Stimulated activated CD4-positive, alpha-beta T cell treated with anti-CD3 and anti-CD28 coated beads, Interleukin-4, amount 100 ng/mL, for 24 hours (primary cell): Measurements from ENCODE around the gene RSPH6A.

Experiments used
- DNase-seq: peaks from one replicate; pipeline ENCODE4 v3.0.0-alpha.2; 2020

Gene RSPH6A

GRCh38 chr19:45824531-45825262, 9.6 kb upstream of the RSPH6A start:
- DNase-seq = no peak

- DNase-seq = no peak
Observed at GRCh38 chr19:45824041-45824471, 8.9 kb upstream of the RSPH6A start.

GRCh38 chr19:45823182-45823581, 8.1 kb upstream of the RSPH6A start:
- no peak for DNase-seq

- DNase-seq = no peak
Observed at GRCh38 chr19:45822716-45823115, 7.6 kb upstream of the RSPH6A start.

GRCh38 chr19:45821570-45821969, 6.5 kb upstream of the RSPH6A start:
- DNase-seq = no peak

GRCh38 chr19:45821103-45821521, 6.0 kb upstream of the RSPH6A start:
- DNase-seq = no peak

GRCh38 chr19:45820413-45821102, 5.5 kb upstream of the RSPH6A start:
- DNase-seq = no peak

GRCh38 chr19:45819769-45820168, 4.7 kb upstream of the RSPH6A start:
- DNase-seq = no peak

- no peak for DNase-seq
Observed at GRCh38 chr19:45817725-45818301, 2.7 kb upstream of the RSPH6A start.

GRCh38 chr19:45817010-45817724, 2.1 kb upstream of the RSPH6A start:
- DNase-seq = peak; percentile 97

- DNase-seq = no peak
Observed at GRCh38 chr19:45816236-45817009, 1.3 kb upstream of the RSPH6A start.

- no peak for DNase-seq
Observed at GRCh38 chr19:45815481-45816216, 541 bp upstream of the RSPH6A start.

GRCh38 chr19:45814166-45814780, 835 bp downstream of the RSPH6A start:
- DNase-seq = no peak

GRCh38 chr19:45812297-45812696, 2.8 kb downstream of the RSPH6A start:
- DNase-seq = no peak

- no peak for DNase-seq
Observed at GRCh38 chr19:45809643-45810159, 5.4 kb downstream of the RSPH6A start.

- DNase-seq = no peak
Observed at GRCh38 chr19:45805719-45806118, 9.4 kb downstream of the RSPH6A start.

- DNase-seq = no peak
Observed at GRCh38 chr19:45804959-45805230, 10.2 kb downstream of the RSPH6A start.

GRCh38 chr19:45804140-45804958, 10.8 kb downstream of the RSPH6A start:
- no peak for DNase-seq

GRCh38 chr19:45801603-45802175, 13.4 kb downstream of the RSPH6A start:
- no peak for DNase-seq

GRCh38 chr19:45800070-45800553, 15.0 kb downstream of the RSPH6A start:
- no peak for DNase-seq
